Kidney (tissue), 14 donors: Measurements from ENCODE around the gene MTFP1. TPM values are rescaled to one million over a fixed set of nuclear protein-coding genes. Genes with fewer than 3 reads are reported as not detected.

Source experiments
- DNase-seq, 5 donors: peaks; one replicate each; pipeline ENCODE4 v3.0.0-alpha.2; 2013 to 2020
- FAIRE-seq: peaks from 2 replicates; lab custom pipeline; 2012; peaks lifted over from hg19 to GRCh38; lab: Jason Lieb, UNC
- H3K27ac ChIP-seq, 2 donors: one replicate each; pipeline ENCODE4 v1.7.0; 2013; ENCODE audit warnings: low read depth in 2 of 2, low read length in 2 of 2, inconsistent platforms in 1 of 2
- H3K27me3 ChIP-seq: one replicate; pipeline ENCODE4 v1.7.1; 2013; ENCODE audit warnings: low read length, inconsistent platforms; ENCODE audit not compliant: control insufficient read depth, insufficient read depth
- H3K36me3 ChIP-seq, 3 donors: one replicate each; pipeline versions ENCODE4 v1.7.0 to v1.7.1; 2013; ENCODE audit warnings: low read length in 3 of 3, control low read depth in 1 of 3, inconsistent platforms in 1 of 3; ENCODE audit not compliant: insufficient read depth in 3 of 3, control insufficient read depth in 2 of 3
- H3K4me1 ChIP-seq, 3 donors: one replicate each; pipeline versions ENCODE4 v1.7.0 to v1.7.1; 2013; ENCODE audit warnings: low read length in 3 of 3, inconsistent platforms in 1 of 3, low read depth in 1 of 3; ENCODE audit not compliant: control insufficient read depth in 2 of 3, insufficient read depth in 2 of 3
- H3K4me3 ChIP-seq, 3 donors: one replicate each; pipeline versions ENCODE4 v1.7.0 to v1.8.1; 2013; ENCODE audit warnings: low read length in 3 of 3, control low read depth in 1 of 3, inconsistent platforms in 1 of 3
- H3K9ac ChIP-seq, 3 donors: one replicate each; pipeline versions ENCODE4 v1.7.0 to v1.7.1; 2013; ENCODE audit warnings: low read length in 3 of 3, control low read depth in 1 of 3, inconsistent platforms in 1 of 3
- H3K9me3 ChIP-seq, 3 donors: one replicate each; pipeline versions ENCODE4 v1.7.0 to v1.7.1; 2013; ENCODE audit warnings: low read length in 3 of 3, control low read depth in 1 of 3, inconsistent platforms in 1 of 3; ENCODE audit not compliant: control insufficient read depth in 2 of 3, insufficient read depth in 1 of 3
- intact Hi-C: fragments of 100-400 bp; cut with DNase I; formaldehyde crosslinking; loops from one replicate; pipeline ENCODE4 v1.11.1; 2022
- polyA plus RNA-seq: library from polyadenylated mRNA; stranded (reverse); fragments of 350-450 nt; fragmentation: Illumina TruSeq; extraction: RNeasy Lipid Tissue Mini Kit (QIAGEN cat#74804); gene quantifications from one replicate; pipeline ENCODE4 v1.2.3, GENCODE V29; 2014; ENCODE audit warnings: low read depth, low replicate concordance; ENCODE audit not compliant: insufficient read depth
- total RNA-seq: library from RNA; stranded (reverse); fragmentation: NEBNext Ultra II Directional; extraction: Animal tissue kit (Norgen Biotek cat#: 25700); gene quantifications from one replicate; pipeline ENCODE4 v1.2.1, GENCODE V29; 2021
- TF ChIP-seq, protein P1 (sequence below): IDR thresholded peaks from 3 replicates; pipeline ENCODE4 v1.5.1; 2012; ENCODE audit warnings: mild to moderate bottlenecking, moderate library complexity, borderline replicate concordance; ENCODE audit not compliant: insufficient read depth; ENCODE audit errors: extremely low read depth
- donor health status: control.
- donor health status: control.
- donor health status: control.
- donor health status: control.
- donor health status: control.
- donor health status: DM: yes; HTN: yes; CAD: no.
- donor health status: Normal renal cell carcinoma (clear cell type).

MTFP1 gene
- total and polyA plus RNA-seq, 2 donors from 2014 or later = 8.1 to 82.6 TPM

DNA sequence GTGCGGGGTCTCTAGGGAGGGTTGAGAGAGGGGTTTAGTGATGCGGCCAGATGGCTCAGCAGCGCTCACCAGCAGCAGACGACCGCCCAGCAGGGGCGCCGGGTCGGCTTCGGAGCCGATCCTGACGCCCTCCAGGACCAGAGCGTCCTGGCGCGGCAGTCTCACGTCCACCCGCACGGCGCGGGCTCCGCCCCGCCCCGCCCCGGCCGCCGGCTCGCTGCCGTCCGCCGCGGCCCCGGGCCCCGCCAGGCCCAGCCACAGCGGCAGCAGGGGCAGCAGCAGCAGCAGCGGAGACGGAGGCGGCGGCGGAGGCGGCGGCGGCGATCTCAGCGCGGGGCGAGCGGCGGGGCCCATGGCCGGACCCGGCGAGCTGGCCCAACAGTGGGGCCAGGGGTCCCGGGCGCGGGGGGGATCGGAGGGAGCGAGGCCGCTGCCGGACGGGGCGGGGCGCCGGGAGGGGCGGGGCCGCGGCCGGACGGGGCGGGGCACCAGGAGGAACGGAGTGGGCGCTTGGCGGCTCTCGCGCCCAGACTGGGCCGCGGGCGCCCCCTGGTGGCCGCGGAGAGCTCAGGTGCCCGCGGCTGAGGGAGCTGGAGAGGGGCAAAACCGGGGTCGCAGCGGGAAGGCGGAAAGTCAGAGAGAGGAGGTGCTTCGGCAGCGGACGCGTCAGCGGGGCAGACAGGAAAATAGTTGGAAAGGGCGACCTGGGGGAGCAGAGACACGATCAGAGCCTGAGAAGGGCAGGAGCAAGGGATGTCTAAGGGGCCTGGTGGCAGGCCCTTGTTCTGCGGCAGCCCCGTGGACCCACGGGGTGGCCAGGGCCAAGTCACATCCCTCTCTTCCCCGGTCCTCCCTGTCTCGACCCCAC lies 38.4 kb upstream of the MTFP1 start, which contains the start of gene RNF215:
Gene RNF215 (minus strand): TSS at position 452 of the 868 bp plus-strand sequence. CDS start 98 bp downstream, at position 354.
- FAIRE-seq (no peak), DNase-seq (peak; percentile 89 to 95 (median 93))
- Histone ChIP-seq H3K27ac (no peak within 1 kb of the TSS), H3K9ac (peak within 1 kb of the TSS; percentile 15 to 86 (median 49)), H3K4me1 (peaks cover 0 to 12% (median 1%) of the 10 kb centered on the region in 3 donors), H3K9me3 (no peaks in the 10 kb centered on the region), H3K4me3 (peak within 1 kb of the TSS; percentile 62 to 69 (median 67)), H3K27me3 (no peaks in the 10 kb centered on the region), H3K36me3 (peaks cover 0 to 9% (median 0%) of the 10 kb centered on the region in 3 donors)
- intact Hi-C loops = loop anchor here (5.0 kb wide), 1 partner anchor 120 kb away; the partner anchor contains the start of gene OSM
- TF ChIP-seq, protein P1, sequence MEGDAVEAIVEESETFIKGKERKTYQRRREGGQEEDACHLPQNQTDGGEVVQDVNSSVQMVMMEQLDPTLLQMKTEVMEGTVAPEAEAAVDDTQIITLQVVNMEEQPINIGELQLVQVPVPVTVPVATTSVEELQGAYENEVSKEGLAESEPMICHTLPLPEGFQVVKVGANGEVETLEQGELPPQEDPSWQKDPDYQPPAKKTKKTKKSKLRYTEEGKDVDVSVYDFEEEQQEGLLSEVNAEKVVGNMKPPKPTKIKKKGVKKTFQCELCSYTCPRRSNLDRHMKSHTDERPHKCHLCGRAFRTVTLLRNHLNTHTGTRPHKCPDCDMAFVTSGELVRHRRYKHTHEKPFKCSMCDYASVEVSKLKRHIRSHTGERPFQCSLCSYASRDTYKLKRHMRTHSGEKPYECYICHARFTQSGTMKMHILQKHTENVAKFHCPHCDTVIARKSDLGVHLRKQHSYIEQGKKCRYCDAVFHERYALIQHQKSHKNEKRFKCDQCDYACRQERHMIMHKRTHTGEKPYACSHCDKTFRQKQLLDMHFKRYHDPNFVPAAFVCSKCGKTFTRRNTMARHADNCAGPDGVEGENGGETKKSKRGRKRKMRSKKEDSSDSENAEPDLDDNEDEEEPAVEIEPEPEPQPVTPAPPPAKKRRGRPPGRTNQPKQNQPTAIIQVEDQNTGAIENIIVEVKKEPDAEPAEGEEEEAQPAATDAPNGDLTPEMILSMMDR = peak; percentile 83

DNA sequence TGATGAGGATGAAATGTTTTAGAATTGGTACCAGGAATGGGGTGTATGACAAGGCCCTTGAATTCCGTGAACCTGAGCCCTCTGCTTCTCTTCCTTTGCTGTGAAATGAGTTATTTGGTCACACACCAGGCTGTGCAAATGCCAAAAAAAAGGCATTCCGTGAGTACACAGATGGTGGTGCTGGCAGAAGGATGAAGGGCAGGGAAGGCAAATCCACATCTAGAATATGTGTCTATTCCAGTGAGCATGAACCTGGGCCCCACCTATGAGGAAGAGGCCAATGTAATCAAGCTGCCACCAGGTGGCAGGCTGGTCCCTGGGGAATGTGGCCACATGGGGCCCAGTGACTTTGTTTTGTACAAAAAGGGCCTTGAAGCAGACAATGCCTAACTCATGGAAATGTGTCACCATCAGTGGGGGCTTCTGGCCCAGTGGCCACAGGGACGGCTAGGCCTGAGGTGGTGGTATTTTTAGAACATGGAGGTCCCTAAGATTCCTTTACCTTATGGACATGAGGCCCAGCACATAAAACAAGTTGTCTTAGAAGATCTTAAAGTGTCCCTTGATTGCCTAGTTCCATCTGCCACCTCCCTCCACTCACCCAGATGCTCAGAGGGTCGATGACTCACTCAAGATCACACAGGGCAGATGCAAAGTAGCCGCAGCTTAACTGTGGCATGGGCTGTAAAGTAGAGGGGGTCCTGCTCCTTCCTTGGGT lies 34.4 kb upstream of the MTFP1 start:
- TF ChIP-seq, protein P1 = peak; percentile 93
- H3K27ac ChIP-seq = no peak overlapping the region
- H3K4me3 ChIP-seq = no peak overlapping the region
- intact Hi-C loops = no loop called here
- H3K4me1 ChIP-seq = peaks cover 0 to 15% (median 7%) of the 10 kb centered on the region in 3 donors
- no peaks in the 10 kb centered on the region for H3K27me3 ChIP-seq
- DNase-seq (peak; percentile 66 to 84 (median 78)), FAIRE-seq (no peak)
- no peak overlapping the region for H3K9ac ChIP-seq
- no peaks in the 10 kb centered on the region for H3K36me3 ChIP-seq
- H3K9me3 ChIP-seq = no peaks in the 10 kb centered on the region

DNA sequence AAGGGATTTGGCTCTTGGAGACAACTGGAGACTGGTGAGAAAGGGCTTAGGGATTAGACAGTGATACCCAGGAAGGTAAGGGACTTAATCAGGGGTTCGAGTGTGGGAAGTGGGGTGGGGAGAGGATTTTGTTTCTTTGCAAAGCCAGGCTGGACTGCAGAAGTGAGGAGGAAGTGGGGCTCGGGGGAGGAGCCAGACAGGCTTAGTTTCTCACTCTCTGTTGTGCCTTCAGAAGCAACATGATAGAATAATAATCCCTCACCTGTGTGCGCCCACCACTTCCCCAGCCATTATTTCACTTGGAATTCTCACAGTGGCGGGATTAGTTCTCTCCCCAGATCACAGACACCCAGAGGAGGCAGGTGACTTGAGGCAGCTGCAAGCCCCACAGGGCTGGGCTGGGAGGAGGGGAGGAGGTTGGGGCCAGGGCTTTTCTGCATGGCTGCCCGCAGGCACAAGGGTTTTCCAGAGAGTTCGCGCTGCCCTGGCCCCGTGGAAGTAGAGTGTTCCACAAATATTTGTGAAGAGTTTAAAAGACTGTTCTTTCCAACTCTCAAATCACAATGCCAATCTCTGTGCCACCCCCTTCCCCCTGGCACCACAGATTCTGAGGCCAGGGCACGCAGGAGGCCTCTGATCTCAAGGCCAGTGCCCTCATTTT lies 32.8 kb upstream of the MTFP1 start:
- no peaks in the 10 kb centered on the region for H3K27me3 ChIP-seq
- peaks cover 0 to 12% (median 11%) of the 10 kb centered on the region in 3 donors for H3K4me1 ChIP-seq
- FAIRE-seq (no peak), DNase-seq (peak; percentile 56 to 82 (median 70))
- H3K9me3 ChIP-seq = no peaks in the 10 kb centered on the region
- no peak overlapping the region for H3K4me3 ChIP-seq
- TF ChIP-seq, protein P1 = no peak
- intact Hi-C loops = no loop called here
- H3K36me3 ChIP-seq = no peaks in the 10 kb centered on the region
- H3K27ac ChIP-seq = peak overlapping the region; percentile 56 to 78
- H3K9ac ChIP-seq = peak overlapping the region in 1 of 3 donors; percentile 23
